Measurements from ENCODE around the gene PAX2.

Gene PAX2

DNA sequence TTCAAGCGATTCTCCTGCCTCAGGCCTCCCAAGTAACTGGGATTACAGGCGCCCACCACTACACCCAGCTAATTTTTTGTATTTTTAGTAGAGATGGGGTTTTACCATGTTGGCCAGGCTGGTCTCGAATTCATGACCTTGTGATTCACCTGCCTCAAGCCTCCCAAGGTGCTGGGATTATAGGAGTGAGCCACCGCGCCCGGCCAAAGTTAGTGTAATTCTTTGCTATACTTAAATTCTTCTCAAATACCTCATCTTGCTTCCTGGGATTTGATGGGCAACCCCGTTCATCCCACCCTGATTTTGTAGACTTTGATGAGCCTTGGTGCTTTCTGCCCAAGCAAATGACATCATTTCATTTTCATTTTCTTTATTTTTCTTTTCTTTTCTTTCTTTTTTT lies 54.5 kb downstream of the PAX2 start:
- no peak for DNase-seq

DNA sequence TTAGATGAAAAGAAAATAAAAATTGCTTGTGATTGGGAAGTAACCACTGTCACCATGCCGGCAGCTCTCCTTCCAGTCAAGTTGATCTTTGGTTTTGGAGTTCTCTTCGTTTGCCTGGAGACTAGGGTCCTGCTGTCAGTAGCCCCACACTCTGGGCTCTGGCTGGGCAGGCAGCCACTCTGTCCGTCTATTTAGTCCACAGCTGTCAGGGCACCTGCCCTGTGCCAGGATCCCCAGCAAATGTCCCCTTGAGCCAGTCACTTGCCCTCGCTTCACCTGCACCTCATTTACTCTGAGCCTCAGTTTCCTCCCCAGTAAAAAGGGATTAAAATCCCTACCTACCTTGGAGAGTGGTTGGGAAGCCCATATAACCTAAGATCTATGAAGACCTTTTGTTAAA lies 55.5 kb downstream of the PAX2 start:
- DNase-seq = no peak

DNA sequence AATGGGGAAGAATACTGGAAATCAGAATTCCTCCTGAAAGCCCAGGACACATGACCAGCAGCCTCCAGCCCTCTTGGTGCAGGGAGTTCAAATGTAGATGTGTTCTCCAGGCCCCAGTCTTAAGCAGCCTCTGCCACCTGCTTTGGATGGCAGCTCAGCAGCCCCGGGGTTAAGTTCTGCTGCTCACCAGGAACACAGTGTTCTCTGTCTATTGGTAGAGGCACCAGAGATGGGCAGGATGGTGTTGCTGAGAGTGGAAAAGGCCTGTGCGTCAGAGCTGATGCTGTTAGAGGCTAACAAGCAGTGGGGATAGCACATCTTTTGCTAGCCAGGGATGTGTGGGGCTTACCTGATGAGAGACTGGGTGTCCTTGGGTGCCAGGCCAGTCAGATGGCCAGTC lies 56.8 kb downstream of the PAX2 start:
- no peak for DNase-seq

DNA sequence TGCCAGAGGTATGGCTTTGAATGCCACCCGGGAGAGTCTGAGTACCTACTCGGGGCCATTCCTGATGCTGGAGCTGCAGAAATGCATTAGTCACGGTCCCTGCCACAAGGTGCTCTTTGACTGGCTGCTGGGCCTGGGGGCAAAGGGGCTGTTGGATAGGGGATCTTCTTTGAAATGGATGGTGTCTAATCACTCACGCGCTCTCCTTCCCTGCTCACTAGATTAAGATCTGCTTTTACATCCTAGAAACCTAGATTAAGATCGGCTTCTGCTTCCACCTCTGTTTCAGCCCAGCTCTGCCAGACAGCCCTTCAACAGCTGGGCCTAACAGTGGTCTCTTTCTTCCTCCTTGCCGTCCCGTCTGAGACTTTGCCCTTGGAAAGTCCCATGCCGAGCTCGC lies 57.2 kb downstream of the PAX2 start:
- no peak for DNase-seq

DNA sequence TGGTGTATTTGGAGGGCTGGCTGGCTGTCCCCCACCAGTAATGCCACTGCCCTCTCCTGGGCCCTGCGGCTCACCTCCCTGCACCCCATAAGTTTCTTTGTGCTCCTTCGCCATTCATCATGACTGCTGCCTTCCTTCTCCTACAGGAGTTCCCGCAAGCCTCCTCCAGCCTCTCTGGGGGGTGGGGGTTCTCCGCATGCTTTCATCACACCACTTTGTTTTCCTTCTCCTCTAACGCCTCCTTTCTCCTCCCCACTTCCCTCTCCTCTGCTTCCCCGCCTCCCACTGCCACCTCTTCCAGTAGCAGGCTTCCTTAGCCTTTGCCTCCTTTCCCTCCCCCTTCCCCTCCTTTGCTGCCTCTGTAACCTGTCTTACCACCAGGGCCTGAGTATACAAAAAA lies 58.1 kb downstream of the PAX2 start:
- no peak for DNase-seq

DNA sequence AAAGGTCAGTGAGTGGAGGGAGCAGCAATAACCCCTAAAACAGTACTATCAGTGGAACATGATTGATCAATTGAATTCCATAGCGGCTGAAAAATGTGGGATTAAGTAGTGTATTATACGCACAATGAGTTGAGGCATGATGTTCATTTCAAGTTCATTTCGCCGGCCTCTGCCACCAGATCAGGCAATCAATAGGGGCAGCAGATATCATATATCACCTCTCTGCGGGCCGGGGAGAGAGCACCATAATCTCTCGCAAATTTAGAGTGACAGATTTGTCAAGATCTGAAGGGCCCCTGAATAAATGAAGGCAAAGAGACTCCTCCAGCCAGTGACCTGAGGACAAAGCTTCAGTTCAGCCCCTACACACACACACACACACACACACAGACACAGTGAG lies 58.5 kb downstream of the PAX2 start:
- DNase-seq = no peak

DNA sequence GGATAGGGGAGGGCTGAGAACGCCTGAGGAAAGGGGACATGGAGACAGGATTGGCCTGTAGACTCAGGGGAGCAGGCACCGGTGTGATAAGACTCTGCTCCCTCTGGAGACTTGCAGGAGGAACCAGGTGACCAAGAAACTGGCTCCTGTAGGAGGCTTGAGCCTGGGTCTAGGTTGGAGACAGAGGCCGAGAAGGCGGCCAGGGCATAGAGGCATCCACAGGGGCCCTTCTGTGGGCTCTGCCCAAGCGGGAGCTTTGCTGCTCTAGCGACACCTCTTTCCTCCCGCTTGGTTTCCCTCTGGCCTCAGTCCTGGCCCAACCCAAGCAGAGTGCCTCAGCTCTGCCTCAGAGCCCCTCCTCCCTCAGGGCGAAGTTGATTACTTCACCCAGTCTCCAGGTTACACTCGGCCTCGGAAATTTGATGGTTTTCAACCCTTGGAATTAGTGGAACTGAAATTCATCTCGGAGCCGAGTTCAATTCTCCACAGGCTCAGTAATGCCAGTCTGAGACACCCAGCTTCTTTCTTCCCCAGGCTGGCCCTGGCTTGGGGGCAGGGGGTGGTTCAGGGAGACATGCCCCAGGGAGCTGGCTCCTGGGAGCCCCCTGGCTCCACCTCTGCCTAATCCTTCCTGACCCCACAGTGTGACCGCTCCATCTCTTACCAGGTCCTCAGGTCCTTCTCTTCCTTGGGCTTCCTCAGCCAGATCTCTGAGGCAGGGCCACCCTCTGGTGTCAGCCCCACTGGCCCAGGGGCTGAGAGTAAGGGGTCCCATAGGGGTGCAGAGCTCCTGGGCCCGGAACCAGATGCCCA lies 60.4 kb downstream of the PAX2 start:
- DNase-seq = no peak

DNA sequence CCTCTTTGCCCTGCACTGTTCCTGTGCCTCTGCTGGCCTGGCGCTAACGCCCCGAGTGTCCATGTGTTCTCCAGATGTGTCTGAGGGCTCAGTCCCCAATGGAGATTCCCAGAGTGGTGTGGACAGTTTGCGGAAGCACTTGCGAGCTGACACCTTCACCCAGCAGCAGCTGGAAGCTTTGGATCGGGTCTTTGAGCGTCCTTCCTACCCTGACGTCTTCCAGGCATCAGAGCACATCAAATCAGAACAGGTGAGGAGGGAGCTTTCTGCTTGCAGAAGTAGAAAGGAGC lies 60.9 kb downstream of the PAX2 start:
- no peak for DNase-seq

DNA sequence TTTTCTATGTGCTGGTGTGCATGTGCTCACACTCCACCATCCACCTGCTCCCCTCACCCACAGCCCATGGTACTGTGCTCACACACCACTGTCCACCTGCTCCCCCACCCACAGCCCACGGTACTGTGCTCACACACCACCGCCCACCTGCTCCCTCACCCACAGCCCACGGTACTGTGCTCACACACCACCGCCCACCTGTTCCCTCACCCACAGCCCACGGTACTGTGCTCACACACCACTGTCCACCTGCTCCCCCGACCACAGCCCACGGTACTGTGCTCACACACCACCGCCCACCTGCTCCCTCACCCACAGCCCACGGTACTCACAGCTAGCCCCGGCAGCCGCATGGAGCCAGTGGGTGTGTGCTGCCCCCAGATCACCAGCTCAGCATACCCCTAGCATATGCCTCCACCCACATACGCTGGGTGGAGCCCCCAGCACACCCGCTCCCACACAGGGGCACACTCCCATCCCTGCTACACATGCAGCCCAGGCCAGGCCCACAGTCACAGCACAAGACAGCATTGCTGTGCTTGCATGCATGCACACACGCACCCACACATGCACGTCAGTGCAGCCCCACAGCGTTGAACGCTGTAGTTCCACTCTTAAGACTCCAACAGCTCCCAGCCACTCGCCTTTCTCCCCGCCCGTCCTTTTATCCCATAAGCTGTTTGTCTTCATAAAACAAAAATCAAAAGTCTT lies 62.0 kb downstream of the PAX2 start:
- no peak for DNase-seq

DNA sequence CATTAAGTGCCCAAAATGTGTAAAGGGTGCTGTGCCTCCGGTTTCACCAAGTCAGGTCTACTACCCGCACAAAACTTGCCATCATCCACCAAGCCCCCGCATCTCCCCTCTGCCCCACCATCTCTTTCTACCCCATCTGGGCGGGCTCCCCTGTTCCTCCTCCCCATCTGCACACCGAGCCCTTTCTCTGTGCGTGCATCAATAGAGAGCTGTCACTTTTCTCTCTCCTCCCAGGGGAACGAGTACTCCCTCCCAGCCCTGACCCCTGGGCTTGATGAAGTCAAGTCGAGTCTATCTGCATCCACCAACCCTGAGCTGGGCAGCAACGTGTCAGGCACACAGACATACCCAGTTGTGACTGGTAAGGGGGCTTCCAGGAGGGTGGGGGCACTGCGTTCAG lies 63.5 kb downstream of the PAX2 start:
- no peak for DNase-seq

DNA sequence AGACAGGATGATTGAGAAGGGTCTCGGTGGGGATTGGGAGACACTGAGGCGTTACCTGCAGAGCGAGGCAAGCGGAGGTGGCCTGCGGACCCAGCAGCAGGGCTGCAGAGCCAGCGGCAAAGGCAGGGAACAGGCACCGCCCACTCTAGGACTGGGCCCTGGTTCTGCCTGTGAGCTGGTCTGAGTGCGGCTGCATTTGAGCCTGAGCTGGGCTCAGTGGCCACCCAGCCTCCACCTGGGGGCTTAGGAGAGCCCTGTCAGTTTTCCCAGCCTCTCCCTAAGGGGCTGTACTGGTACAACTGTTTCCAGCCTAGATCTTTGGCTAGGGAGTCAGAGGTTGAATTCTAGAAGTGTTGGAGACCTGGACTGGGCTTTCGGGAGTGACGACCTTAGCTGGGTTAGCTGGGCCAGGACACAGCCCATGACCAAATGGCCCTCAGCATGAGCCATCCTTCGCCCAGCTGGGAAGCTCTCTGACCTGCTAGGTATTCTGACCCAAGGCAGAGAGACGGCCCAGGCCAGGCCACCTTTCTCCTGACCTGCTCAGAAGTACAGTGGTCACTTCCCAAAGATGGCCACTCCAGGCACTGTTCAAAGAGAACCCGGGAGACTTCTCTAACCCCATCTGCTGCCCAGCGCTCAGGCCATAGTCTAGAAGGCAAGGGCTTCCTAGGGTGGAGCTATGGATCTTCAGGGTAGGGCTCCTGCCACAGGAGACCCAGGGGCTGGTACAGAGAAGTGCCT lies 64.9 kb downstream of the PAX2 start:
- no peak for DNase-seq

DNA sequence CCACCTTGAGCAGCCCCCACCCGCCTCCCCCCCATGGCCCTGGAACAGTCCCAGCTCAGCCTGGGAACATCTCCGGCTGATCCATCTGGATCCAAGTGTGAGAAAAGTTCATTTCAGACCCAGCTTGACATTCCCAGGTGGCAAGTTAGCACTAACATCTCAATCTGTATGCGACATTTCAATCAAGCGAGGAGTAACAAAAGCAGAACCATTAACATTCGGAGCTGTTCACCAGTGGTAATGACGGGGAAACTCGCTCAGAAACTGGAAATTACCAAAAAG lies 65.4 kb downstream of the PAX2 start:
- no peak for DNase-seq

DNA sequence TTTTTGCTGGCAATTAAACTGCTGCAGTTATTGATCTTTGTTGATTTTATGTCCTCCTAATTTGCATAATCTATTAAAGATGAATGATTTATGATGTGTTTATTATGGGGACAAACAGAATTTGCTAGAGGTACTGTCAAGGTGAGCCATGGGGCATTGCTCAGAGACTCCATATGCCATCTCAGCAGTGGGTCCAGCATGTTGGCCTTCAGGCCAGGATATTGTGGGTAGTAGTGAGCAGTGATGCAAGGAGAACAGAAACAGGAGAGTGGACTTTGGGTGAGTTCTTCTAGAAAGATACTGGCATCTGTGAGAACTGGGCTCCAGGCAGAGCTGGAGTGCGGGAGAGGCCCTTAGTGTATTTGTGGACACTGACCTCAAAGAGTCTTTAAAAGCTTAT lies 65.9 kb downstream of the PAX2 start:
- no peak for DNase-seq

DNA sequence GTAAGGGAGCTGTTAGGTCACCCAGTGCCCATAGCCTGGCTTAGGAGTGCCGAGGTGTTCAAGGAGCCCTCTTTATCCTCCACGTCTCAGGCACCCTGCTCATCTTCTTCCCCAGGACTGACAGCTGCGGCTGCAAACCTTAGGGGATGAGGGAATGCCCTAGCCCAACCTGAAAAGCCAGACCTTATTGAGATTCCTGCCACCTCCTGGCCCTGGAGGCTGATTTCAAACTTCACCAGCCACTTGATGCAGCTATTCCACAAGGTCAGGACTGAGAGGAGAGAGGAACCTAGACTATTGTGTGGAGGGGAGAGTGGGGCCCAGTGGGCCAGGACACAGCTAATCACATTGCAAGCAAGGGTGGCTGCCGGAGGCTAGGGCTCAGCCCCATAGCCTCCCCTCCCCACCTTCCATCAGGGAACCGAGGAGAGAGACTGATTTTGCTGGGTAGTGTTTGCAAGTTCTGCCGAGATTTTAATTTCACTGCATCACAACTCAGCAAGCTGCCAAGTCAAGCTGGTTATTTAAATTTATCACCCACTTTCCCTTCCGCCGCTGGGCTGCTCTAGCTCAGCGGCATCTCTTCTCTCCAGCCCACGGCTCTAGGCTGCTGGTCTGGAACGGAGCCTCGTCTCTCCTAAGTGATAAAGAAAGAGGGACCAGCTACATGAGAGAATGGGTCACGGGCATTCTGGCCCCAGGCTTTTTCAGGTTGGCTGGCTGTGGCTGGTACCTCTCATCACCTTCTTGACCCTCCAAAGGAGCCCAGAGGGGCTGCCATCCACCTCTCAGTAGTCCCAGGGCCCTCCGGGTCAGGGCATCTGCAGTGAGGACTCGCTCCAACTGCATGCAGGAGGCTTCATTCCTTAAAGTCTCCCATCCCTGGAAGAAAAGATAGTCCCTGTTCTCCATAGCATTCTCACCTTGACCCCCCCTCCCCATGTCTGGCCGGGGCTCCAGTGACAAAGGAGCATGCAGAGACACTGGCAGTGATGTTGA lies 66.7 kb downstream of the PAX2 start:
- no peak for DNase-seq

DNA sequence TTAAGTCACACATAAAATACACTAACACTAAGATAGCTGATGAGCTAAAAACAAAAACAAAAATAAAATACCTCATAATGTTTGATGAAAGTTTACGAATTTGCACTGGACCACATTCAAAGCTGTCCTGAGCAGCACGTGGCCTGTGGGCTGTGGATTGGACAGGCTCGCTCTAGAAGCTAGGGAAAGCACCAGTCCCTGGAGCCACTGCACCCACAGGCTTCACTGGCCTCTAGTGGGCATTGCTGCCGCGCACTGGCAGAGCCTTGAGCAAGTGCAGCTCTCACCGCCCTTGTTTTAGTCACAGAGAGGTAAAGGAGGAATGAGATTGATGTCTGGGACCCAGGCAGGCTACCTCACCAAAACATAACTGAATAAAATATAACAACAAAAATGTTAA lies 67.6 kb downstream of the PAX2 start:
- DNase-seq = no peak

DNA sequence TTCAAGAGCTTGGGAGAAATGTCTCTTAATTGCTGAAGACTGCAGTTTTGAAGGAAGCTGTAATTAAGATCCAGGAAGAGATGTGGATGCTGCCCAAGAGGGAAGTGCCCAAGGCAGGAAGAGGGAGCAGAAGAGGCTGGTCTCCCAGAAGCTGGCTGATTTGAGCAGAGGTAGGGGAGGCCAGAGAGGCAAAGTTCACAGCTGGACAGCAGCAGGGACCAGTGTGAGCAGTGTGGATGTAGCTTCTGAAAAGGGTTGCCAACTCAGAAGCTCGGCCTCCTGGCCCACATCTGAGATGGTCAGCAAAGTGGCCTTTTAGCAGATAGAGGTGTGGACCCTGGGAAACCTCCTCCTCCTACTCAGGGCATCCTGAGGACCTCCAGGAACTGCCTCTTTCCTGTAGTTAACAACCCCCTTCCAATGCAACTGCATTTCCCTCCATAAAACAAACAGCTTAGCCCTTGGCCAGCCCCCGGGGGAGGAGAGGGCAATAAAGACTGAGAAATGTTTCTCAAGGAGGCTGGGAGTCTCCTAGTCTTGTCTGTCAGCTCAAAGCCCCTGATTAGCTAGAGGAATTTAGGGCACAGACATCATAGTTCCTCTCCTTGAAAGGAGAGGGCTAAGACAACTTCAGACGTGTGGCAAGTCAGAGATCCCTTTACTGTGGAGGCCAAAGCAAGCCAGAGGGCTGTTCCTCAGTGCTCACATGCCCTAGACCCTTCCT lies 69.5 kb downstream of the PAX2 start:
- DNase-seq = no peak

DNA sequence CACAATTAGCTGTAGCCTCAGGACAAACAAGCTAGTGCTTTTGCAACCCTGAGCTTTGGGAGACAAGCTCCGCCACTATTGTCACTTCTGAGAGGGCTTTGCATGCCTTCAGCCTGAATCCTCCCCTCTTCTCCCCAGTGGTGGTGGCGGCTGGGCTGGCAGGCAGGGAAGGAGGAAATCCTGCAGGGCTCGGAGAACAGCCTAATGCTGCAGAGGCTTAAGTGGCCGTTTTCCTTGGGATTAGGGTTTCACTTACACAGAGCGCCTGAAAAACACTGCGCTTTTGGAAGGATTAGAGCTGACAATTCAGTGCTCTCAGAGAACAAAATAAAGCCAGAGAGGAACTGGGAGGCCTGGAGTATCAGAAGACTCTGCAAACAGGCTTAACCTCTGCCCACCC lies 71.3 kb downstream of the PAX2 start:
- no peak for DNase-seq

DNA sequence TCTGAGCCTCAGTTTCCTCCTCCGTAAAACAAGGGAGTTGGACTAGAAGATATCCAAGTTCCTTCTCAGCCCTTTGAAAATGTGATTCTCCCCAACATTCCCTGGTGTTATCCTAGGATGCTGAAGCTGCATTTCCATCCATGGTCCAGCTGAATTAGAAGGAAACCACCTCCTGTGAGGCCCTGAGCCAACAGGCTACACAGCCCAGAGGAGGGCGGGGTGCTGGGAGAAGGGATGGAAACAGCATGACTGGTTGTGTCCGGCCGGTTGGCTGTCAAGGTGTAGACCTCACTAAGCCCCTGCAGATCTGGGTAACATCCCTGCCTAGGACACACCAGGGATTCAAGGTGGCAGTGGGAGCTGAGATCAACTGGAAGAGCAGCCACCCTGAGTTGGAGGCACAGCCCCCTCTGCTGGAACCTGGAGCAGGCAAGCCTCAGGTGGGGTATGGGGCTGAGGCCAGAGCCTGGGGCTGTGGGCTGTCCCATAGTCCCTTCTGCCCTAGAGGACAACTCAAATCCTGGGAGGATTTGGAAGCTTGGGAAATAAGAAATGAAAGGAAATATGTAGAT lies 72.0 kb downstream of the PAX2 start:
- DNase-seq = no peak

DNA sequence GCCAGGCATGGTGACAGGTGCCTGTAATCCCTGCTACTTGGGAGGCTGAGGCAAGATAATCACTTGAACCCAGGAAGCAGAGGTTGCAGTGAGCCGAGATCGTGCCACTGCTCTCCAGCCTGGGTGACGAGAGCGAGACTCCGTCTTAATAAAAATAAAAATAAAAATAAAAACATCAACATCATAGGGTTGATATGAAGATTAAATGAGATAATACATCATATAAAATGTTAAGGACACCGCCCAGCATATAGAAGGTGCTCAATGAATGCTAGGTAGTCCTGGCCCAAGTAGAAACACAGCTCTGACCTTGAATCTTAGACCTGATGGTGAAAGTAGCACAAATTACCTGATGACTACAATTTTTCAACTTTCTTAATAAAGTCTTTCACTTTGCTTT lies 74.0 kb downstream of the PAX2 start:
- DNase-seq = no peak

DNA sequence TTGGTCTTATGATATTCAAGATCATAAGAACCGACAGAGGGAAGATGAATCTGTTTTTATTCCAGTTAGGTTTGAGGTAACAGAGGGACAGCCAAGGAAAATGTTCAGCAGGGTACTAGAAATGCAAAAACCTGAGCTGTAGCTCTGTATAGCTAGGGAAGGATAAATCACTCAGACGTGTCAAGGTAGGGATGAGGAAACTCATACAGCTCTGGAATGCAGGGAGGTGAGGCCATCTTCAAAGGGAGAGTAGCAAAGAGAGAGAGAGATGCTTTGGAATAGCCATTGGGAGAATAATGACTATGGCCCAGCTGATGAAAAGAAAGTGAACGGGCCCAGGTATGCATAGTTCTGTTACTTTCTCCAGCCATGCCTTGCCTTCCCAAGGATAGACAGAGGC lies 77.8 kb downstream of the PAX2 start:
- DNase-seq = no peak

DNA sequence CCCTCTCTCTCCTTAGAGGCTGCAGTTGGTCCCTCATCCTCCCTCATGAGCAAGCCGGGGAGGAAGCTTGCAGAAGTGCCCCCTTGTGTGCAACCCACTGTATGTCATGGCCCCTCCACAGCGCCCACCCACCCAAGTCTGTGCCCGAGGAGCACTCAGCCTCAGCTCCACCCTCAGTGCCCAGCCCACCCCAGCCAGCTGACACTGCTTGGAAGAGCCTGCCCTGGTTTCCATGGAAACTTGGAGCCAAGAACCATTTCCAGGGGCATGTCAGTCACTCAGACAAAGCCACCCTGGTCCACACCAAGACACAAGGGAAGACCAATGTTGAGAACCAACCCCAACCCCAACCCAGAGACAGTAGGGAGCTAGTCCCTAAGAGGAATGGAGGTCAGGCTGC lies 79.5 kb downstream of the PAX2 start:
- DNase-seq = no peak

DNA sequence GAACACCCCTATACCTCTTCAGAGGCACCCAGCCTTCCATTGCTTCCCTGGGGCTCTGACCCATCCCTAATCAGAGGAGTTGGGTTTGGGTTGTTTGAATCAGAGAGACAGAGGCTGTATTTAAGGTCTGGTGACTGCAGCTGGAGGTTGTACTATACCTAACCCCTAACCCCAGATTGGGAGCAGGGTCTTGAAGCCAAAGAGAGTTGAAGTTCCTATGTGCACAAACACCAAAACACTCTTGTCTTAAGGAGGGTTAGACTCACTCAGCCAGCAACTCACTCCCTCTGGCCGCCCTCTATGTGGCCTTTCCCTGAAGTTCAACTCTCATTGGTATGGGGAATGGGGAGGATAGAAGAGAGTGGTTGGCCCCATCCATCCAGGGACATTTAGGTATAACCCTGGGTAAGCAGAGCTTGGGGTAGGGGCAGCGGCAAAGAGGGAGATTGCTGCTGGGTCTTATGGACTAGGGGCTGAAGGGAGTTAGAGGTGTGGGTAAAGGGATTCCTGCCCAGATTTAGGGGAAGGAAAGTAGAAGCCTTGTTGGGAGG lies 80.0 kb downstream of the PAX2 start:
- DNase-seq = no peak

All from NCI-H2171 (cell line).